Anterior cingulate cortex (tissue), 58 donors: Measurements from ENCODE around the gene DMRTC2.

Experiments used
- DNase-seq, 58 donors: peaks; one replicate each; lab custom pipeline; 2025; lab: John Stamatoyannopoulos, UW

The DMRTC2 gene

DNA sequence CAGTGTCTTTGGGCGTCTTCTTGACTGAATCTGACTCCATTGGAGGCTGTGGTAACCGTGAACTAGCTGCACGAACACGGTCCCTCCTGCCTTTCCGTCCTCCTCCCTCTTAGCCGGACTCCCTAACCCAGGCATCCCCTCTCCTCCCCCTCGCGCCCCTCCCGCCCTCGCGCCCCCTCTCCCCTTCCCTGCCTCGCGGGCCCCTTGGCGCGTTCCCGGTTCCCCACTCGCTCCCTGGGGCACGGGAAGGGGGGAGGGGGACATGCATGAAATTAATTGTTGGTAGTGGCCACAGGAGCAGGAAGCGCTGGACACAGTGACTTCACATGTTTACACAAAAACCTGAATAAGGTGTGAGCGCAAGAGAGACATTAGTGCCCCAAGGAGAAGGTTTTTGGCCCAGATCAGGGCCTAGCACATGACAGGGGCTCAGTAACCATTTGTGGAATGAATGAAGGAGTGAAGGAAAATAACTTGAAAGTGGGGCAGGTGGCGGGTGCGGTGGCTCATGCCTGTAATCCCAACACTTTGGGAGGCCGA lies 279 bp downstream of the DMRTC2 start:
- no peak for DNase-seq

DNA sequence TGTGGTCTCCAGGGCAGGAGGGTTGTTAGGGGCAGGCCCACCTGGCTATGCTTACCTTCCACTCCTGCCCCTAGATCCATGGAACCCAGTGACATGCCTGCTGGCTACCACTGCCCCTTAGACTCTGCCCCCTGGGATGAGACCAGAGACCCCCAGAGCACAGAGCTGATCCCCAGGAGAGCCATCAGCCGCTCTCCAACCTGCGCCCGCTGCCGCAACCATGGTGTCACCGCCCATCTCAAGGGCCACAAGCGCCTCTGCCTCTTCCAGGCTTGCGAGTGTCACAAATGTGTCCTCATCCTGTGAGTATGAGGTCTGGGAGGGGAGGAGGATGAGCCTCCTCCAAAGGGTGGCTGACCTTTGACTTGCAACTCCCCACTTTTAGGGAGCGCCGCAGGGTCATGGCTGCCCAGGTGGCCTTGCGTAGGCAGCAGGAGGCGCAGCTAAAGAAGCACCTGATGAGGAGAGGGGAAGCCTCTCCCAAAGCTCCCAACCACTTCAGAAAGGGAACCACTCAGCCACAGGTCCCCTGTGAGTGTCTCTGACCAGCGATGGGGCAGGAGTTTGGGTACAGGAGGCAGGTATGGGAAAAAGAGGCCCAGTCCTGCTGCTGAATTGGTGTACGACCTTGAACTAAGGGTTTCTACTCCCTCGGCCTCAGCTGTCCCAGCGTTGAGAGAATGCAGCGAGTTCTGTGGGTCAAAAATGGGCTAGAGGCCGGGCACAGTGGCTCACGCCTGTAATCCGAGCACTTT lies 2.7 kb downstream of the DMRTC2 start:
- no peak for DNase-seq

GRCh38 chr19:41848666-41849065 lies 3.8 kb downstream of the DMRTC2 start:
- DNase-seq: no peak

DNA sequence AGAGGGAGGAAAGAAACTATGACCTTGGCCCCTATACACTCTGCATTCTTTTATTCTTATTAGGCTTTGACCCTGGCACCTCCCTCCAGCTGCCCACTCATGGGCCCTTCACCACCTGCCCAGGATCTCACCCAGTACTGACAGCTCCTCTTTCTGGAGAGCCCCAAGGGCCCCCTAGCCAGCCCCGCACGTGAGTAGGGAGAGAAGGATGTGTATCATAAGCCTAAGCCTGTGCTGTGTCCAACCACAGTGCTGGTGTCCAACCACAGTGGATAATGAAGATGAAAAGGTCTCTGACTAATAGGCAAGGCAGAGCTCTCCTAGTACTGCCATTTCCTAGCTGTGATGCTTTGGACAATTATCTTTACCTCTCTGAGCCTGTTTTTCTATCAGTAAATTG lies 4.2 kb downstream of the DMRTC2 start:
- no peak for DNase-seq

DNA sequence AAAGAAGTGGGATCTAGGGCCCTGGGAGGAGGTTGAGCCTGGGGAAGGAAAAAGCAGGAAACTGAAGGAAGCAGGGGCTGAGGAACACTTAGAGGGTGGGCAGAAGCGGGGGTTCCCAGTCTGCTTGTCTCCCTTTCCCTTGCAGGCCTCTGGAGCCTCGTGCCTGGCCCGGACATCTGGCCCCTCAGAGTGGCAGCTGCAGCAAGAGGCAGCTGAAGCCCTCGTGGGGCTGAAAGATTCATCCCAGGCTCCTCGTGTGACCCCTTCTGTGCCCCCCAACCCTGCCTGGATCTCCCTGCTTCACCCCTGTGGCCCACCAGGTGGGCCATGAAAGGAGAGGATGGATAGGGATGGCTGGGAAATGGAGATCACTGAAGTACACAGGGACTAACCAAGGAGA lies 5.5 kb downstream of the DMRTC2 start:
- no peak for DNase-seq

DNA sequence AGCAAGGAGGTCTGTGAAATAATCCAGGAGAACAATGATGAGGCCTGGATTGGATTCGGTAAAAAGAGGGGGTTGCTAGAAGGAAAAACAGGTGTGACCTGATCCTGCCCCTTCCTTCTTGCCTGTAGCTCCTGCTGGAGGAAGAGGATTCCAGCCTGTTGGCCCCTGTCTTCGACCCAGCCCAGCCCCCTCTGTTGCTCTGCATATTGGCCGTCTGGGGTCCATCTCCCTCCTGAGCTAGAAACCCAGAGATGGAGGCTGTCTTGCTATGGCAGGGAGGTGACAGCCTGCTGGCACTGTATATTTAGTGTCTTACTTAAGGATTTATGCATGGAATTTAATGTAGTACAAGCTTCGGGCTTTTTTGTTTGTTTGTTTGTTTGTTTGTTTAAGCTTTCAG lies 6.6 kb downstream of the DMRTC2 start:
- DNase-seq: no peak

- DNase-seq: no peak
Measured at GRCh38 chr19:41853344-41853743, 8.5 kb downstream of the DMRTC2 start.

DNA sequence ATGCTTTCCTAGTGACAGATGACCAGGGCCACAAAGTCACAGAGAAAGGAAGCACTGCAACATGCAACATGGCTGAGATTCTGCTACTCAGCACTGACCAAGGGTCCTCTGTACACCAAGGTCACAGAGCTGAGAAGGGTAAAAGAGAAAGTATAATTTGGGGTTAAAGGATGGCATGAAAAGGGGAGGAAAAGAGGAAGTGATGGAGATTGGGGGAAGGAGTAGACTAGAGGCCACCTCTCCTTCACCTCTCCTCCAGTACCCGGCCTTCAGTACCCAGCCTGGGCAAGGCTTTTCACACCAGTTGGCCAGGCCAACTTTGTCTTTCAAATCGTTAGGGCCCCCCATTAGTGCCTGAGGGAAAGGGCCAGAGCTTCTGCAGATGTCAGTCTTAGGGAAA lies 8.9 kb downstream of the DMRTC2 start:
- no peak for DNase-seq

- no peak for DNase-seq
Measured at GRCh38 chr19:41859213-41859617, 14.4 kb downstream of the DMRTC2 start.

DNA sequence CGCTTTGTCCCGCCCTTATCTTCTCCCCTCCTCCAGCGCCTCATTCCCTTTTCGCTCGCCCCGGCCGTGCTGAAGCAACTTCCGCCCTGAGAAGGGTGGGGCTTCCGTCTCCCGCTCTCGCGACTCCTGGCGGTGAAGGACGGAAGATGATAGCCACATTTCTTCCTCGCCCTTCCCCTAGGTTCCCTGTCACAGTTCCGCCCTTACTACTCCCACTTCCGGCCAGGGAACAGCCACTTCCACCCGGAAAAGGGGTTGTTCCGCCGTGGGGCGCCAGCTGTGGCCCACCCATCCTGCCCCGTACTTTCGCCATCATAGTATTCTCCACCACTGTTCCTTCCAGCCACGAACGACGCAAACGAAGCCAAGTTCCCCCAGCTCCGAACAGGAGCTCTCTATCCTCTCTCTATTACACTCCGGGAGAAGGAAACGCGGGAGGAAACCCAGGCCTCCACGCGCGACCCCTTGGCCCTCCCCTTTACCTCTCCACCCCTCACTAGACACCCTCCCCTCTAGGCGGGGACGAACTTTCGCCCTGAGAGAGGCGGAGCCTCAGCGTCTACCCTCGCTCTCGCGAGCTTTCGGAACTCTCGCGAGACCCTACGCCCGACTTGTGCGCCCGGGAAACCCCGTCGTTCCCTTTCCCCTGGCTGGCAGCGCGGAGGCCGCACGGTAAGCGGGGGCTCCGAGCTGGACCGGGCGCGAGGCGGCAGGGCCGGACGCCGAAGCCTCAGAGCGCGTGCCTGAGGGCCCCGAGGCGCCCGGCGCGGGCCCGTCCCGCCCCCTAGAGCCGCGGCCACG lies 15.0 kb downstream of the DMRTC2 start, which contains the start of gene RPS19:
TSS of gene RPS19 (plus strand) at position 638 of the 801 bp plus-strand sequence. CDS start 520 bp downstream, outside the sequence.
- peak; percentile 91 to 99 (median 98) for DNase-seq

DNA sequence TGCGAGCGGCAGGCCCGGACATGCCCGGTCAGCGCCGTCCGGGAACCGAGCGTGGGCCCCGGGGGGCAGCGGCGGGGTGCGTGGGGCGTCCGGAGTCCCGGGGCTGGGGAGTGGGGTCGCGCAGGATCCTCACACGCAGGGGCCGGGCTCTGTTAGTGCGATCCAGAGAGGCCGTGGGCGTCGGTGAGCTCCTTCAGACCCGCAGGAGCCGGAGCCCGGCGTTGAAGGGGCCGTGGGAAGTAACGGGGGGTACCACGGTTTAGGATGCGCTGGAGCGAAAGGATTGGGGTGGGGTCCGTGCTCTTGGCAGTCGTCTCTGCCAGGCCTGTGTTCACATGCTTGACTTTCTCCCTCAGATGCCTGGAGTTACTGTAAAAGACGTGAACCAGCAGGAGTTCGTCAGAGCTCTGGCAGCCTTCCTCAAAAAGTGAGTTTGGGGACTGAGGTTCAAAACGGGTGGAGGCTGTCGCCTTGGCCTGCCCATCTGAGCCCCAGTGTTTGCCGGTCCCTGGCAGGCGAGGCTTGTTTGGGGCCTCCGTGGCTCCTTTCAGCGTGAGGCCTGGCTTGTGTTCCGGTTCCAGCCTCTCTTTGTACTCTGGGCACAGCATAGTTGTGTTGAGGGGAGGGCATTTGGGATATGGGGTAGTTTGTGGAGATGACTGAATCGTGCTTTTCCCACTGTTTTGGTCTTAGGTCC lies 15.7 kb downstream of the DMRTC2 start:
- DNase-seq: peak in 1 of 58 donors; percentile 14

GRCh38 chr19:41861116-41861768 lies 16.4 kb downstream of the DMRTC2 start:
- DNase-seq: no peak

DNA sequence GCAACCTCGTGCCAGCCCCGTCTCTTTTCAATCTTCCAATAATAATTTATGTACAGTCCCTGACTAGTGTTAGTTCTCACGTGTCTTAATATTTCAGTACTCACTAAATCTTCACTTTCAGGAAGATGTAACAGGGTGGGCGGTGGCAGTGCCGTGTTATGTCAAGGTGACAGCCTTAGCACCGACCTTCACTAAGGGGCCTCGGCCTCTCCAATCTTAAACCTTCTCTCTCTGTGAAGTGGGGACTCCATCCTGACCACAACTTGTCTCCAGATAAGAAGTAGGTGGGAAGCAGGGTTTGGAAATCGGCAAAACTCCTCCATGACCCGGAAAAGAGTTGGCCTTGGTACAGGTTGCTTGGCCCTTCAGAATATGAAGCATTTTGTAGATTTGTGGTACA lies 17.0 kb downstream of the DMRTC2 start:
- DNase-seq: no peak

GRCh38 chr19:41862445-41862986 lies 17.7 kb downstream of the DMRTC2 start:
- DNase-seq: no peak

DNA sequence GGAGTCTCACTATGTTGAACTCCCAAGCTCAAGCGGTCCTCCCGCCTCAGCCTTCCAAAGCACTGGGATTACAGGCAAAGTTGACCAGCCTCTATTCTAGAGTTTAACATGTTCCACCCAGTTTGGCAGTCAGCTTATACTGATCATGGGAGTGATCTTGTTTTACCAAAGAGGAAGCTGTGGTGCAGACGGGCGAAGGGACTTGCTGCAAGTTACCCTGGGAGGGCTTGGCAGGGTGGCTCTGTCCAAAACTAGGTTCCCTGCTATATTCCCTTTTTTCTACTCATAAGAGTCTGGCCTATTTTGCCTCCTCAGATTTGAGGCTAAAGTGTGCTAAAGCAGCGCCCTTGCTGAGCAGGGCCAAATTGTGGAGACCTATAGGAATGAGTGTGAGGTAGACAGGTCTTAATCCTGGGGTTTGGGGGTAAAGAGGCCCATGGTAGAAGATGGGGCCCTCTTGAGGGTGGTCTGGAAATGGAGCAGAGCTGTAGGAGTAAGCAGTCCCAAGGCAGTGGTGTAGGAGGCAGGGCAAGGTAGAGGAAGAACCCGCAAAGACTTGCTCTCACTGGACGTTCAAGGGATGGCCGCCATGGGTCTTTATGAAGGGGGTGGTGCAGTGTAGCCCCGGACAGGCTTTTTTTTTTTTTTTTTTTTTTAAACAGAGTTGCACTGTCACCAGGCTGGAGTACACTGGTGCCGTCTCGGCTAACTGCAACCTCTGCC lies 18.5 kb downstream of the DMRTC2 start:
- DNase-seq: no peak

GRCh38 chr19:41864374-41864773 lies 19.5 kb downstream of the DMRTC2 start:
- no peak for DNase-seq

DNA sequence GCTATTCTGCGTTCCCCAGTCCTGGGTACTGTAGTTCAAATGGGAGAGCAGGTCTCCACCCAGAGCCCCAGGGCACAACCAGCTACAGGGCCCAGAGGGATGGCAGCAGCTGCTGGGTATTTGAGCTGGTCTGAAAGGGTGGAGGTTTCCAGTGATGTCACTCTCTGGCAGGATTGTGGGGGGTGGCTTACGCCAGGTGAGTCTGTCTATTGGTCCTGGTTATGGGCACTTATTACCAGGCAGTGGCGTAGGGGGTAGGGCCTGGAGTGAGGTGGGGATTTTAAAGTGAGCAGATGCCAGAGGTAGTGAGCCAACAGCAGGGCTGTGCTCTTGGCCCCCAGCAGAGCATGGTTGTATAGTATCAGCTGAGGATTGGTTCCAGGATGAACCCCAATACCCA lies 21.4 kb downstream of the DMRTC2 start:
- DNase-seq: no peak

- no peak for DNase-seq
Measured at GRCh38 chr19:41868120-41868988, 23.5 kb downstream of the DMRTC2 start.

DNA sequence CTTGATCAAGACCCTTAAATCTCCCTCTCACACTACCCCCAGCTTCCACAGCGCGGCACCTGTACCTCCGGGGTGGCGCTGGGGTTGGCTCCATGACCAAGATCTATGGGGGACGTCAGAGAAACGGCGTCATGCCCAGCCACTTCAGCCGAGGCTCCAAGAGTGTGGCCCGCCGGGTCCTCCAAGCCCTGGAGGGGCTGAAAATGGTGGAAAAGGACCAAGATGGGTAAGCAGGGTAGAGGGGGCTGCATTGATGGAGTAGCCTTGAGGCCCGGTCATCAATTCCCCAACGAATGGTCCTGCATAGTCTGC lies 24.1 kb downstream of the DMRTC2 start:
- DNase-seq: no peak
